ENCODE results near the gene CCNI2.

CCNI2 gene

GRCh38 chr5:132714456-132715307 lies 32.5 kb upstream of the CCNI2 start:
- H3K4me3 ChIP-seq (ENCODE audit: insufficient read depth in 1 of 2, low read depth in 1 of 2, low read length in 2 of 2): no peak overlapping the region
- no peaks in the 10 kb centered on the region for H3K9me3 ChIP-seq (ENCODE audit: control insufficient read depth, low read length)
- no peak overlapping the region for H2BK12ac ChIP-seq (ENCODE audit: low read length in 2 of 2)
- H3K4me2 ChIP-seq (ENCODE audit: low read length, poor library complexity, severe bottlenecking): no peak overlapping the region
- no peak overlapping the region for H3K4ac ChIP-seq (ENCODE audit: low read depth in 1 of 2, low read length in 2 of 2)
- no peak overlapping the region for H2AK5ac ChIP-seq (ENCODE audit: low read length, severe bottlenecking)
- H3K27me3 ChIP-seq (ENCODE audit: control insufficient read depth in 1 of 2, insufficient read depth in 1 of 2, low read length in 2 of 2): no peaks in the 10 kb centered on the region
- H4K8ac ChIP-seq (ENCODE audit: low read length): no peak overlapping the region
- H2BK15ac ChIP-seq (ENCODE audit: low read depth, poor library complexity, severe bottlenecking): no peak overlapping the region
- H3K27ac ChIP-seq (ENCODE audit: low read length, poor library complexity, severe bottlenecking): no peak overlapping the region
- no peak overlapping the region for H3K14ac ChIP-seq (ENCODE audit: low read length in 2 of 2)
- H3K18ac ChIP-seq (ENCODE audit: low read depth in 1 of 2, low read length in 2 of 2): no peak overlapping the region
- H3K36me3 ChIP-seq (ENCODE audit: control insufficient read depth in 1 of 2, insufficient read depth in 2 of 2, low read depth in 1 of 2, low read length in 2 of 2): peaks cover 8 to 27% of the 10 kb centered on the region in 2 experiments
- no peak overlapping the region for H2BK5ac ChIP-seq (ENCODE audit: low read depth, low read length, poor library complexity, severe bottlenecking)
- H2AFZ ChIP-seq (ENCODE audit: low read depth, low read length): no peak overlapping the region
- H2BK120ac ChIP-seq (ENCODE audit: low read depth, low read length): no peak overlapping the region
- no peaks in the 10 kb centered on the region for H3K4me1 ChIP-seq (ENCODE audit: control insufficient read depth, insufficient read depth, low read depth, low read length)
- H3K79me1 ChIP-seq (replicated peaks; ENCODE audit: low read length, poor library complexity, severe bottlenecking): no peaks in the 10 kb centered on the region
- H3K23ac ChIP-seq (ENCODE audit: low read length in 2 of 2): no peak overlapping the region
- 87% methylated on average over 9 of the region's 11 CpGs for WGBS
- no peak overlapping the region for H3K9ac ChIP-seq (ENCODE audit: low read length)
- H4K91ac ChIP-seq (ENCODE audit: low read length): no peak overlapping the region
- peak; percentile 24 for DNase-seq

GRCh38 chr5:132718544-132719312 lies 28.5 kb upstream of the CCNI2 start:
- H2BK5ac ChIP-seq (ENCODE audit: low read depth, low read length, poor library complexity, severe bottlenecking): no peak overlapping the region
- no peak overlapping the region for H2AFZ ChIP-seq (ENCODE audit: low read depth, low read length)
- H3K9ac ChIP-seq (ENCODE audit: low read length): no peak overlapping the region
- H3K4me1 ChIP-seq (ENCODE audit: control insufficient read depth, insufficient read depth, low read depth, low read length): no peaks in the 10 kb centered on the region
- H3K18ac ChIP-seq (ENCODE audit: low read depth in 1 of 2, low read length in 2 of 2): no peak overlapping the region
- DNase-seq: no peak
- H2BK12ac ChIP-seq (ENCODE audit: low read length in 2 of 2): no peak overlapping the region
- WGBS: 100% methylated on average over 1 of the region's 5 CpGs
- H3K23ac ChIP-seq (ENCODE audit: low read length in 2 of 2): no peak overlapping the region
- H3K4me3 ChIP-seq (ENCODE audit: insufficient read depth in 1 of 2, low read depth in 1 of 2, low read length in 2 of 2): no peak overlapping the region
- H3K27me3 ChIP-seq (ENCODE audit: control insufficient read depth in 1 of 2, insufficient read depth in 1 of 2, low read length in 2 of 2): no peaks in the 10 kb centered on the region
- no peak overlapping the region for H2BK15ac ChIP-seq (ENCODE audit: low read depth, poor library complexity, severe bottlenecking)
- H4K8ac ChIP-seq (ENCODE audit: low read length): no peak overlapping the region
- peaks cover 2% of the 10 kb centered on the region for H3K79me1 ChIP-seq (replicated peaks; ENCODE audit: low read length, poor library complexity, severe bottlenecking)
- H2AK5ac ChIP-seq (ENCODE audit: low read length, severe bottlenecking): no peak overlapping the region
- H3K4me2 ChIP-seq (ENCODE audit: low read length, poor library complexity, severe bottlenecking): no peak overlapping the region
- H3K9me3 ChIP-seq (ENCODE audit: control insufficient read depth, low read length): no peaks in the 10 kb centered on the region
- no peak overlapping the region for H4K91ac ChIP-seq (ENCODE audit: low read length)
- no peak overlapping the region for H2BK120ac ChIP-seq (ENCODE audit: low read depth, low read length)
- no peak overlapping the region for H3K14ac ChIP-seq (ENCODE audit: low read length in 2 of 2)
- H3K27ac ChIP-seq (ENCODE audit: low read length, poor library complexity, severe bottlenecking): no peak overlapping the region
- no peak overlapping the region for H3K4ac ChIP-seq (ENCODE audit: low read depth in 1 of 2, low read length in 2 of 2)
- peaks cover 4 to 28% of the 10 kb centered on the region in 2 experiments for H3K36me3 ChIP-seq (ENCODE audit: control insufficient read depth in 1 of 2, insufficient read depth in 2 of 2, low read depth in 1 of 2, low read length in 2 of 2)

GRCh38 chr5:132725745-132726144 lies 21.5 kb upstream of the CCNI2 start:
- no peak overlapping the region for H3K4me2 ChIP-seq (ENCODE audit: low read length, poor library complexity, severe bottlenecking)
- peaks cover 14% of the 10 kb centered on the region for H3K79me1 ChIP-seq (replicated peaks; ENCODE audit: low read length, poor library complexity, severe bottlenecking)
- H3K27ac ChIP-seq (ENCODE audit: low read length, poor library complexity, severe bottlenecking): no peak overlapping the region
- H3K9ac ChIP-seq (ENCODE audit: low read length): no peak overlapping the region
- H2BK5ac ChIP-seq (ENCODE audit: low read depth, low read length, poor library complexity, severe bottlenecking): no peak overlapping the region
- no peak overlapping the region for H4K8ac ChIP-seq (ENCODE audit: low read length)
- no peak overlapping the region for H3K23ac ChIP-seq (ENCODE audit: low read length in 2 of 2)
- no CpG with 5 or more reads among the region's 2 CpGs for WGBS
- no peak overlapping the region for H2BK12ac ChIP-seq (ENCODE audit: low read length in 2 of 2)
- H2BK15ac ChIP-seq (ENCODE audit: low read depth, poor library complexity, severe bottlenecking): no peak overlapping the region
- no peak overlapping the region for H2AFZ ChIP-seq (ENCODE audit: low read depth, low read length)
- H3K14ac ChIP-seq (ENCODE audit: low read length in 2 of 2): no peak overlapping the region
- H3K27me3 ChIP-seq (ENCODE audit: control insufficient read depth in 1 of 2, insufficient read depth in 1 of 2, low read length in 2 of 2): no peaks in the 10 kb centered on the region
- no peak overlapping the region for H3K4me3 ChIP-seq (ENCODE audit: insufficient read depth in 1 of 2, low read depth in 1 of 2, low read length in 2 of 2)
- H4K91ac ChIP-seq (ENCODE audit: low read length): no peak overlapping the region
- H2BK120ac ChIP-seq (ENCODE audit: low read depth, low read length): no peak overlapping the region
- DNase-seq: no peak
- H2AK5ac ChIP-seq (ENCODE audit: low read length, severe bottlenecking): no peak overlapping the region
- peaks cover 8 to 16% of the 10 kb centered on the region in 2 experiments for H3K36me3 ChIP-seq (ENCODE audit: control insufficient read depth in 1 of 2, insufficient read depth in 2 of 2, low read depth in 1 of 2, low read length in 2 of 2)
- no peak overlapping the region for H3K18ac ChIP-seq (ENCODE audit: low read depth in 1 of 2, low read length in 2 of 2)
- no peak overlapping the region for H3K4ac ChIP-seq (ENCODE audit: low read depth in 1 of 2, low read length in 2 of 2)
- no peaks in the 10 kb centered on the region for H3K9me3 ChIP-seq (ENCODE audit: control insufficient read depth, low read length)
- H3K4me1 ChIP-seq (ENCODE audit: control insufficient read depth, insufficient read depth, low read depth, low read length): no peaks in the 10 kb centered on the region

GRCh38 chr5:132729896-132730295 lies 17.3 kb upstream of the CCNI2 start:
- Histone ChIP-seq H3K23ac (ENCODE audit: low read length in 2 of 2) (no peak overlapping the region), H3K4me1 (ENCODE audit: control insufficient read depth, insufficient read depth, low read depth, low read length) (no peaks in the 10 kb centered on the region), H3K9me3 (ENCODE audit: control insufficient read depth, low read length) (no peaks in the 10 kb centered on the region), H2BK5ac (ENCODE audit: low read depth, low read length, poor library complexity, severe bottlenecking) (no peak overlapping the region), H3K18ac (ENCODE audit: low read depth in 1 of 2, low read length in 2 of 2) (no peak overlapping the region), H2AK5ac (ENCODE audit: low read length, severe bottlenecking) (no peak overlapping the region), H3K27ac (ENCODE audit: low read length, poor library complexity, severe bottlenecking) (no peak overlapping the region), H2AFZ (ENCODE audit: low read depth, low read length) (no peak overlapping the region), H4K8ac (ENCODE audit: low read length) (no peak overlapping the region), H3K9ac (ENCODE audit: low read length) (no peak overlapping the region), H2BK12ac (ENCODE audit: low read length in 2 of 2) (no peak overlapping the region), H3K36me3 (ENCODE audit: control insufficient read depth in 1 of 2, insufficient read depth in 2 of 2, low read depth in 1 of 2, low read length in 2 of 2) (peaks cover 10 to 30% of the 10 kb centered on the region in 2 experiments), H2BK15ac (ENCODE audit: low read depth, poor library complexity, severe bottlenecking) (no peak overlapping the region), H3K14ac (ENCODE audit: low read length in 2 of 2) (no peak overlapping the region), H3K79me1 (replicated peaks; ENCODE audit: low read length, poor library complexity, severe bottlenecking) (peaks cover 16% of the 10 kb centered on the region), H3K4me3 (ENCODE audit: insufficient read depth in 1 of 2, low read depth in 1 of 2, low read length in 2 of 2) (no peak overlapping the region), H3K27me3 (ENCODE audit: control insufficient read depth in 1 of 2, insufficient read depth in 1 of 2, low read length in 2 of 2) (no peaks in the 10 kb centered on the region), H3K4ac (ENCODE audit: low read depth in 1 of 2, low read length in 2 of 2) (no peak overlapping the region), H3K4me2 (ENCODE audit: low read length, poor library complexity, severe bottlenecking) (no peak overlapping the region), H4K91ac (ENCODE audit: low read length) (no peak overlapping the region), H2BK120ac (ENCODE audit: low read depth, low read length) (no peak overlapping the region)
- DNase-seq: no peak
- WGBS: 92% methylated on average over 8 of the region's 10 CpGs
